ENCODE measurements around the gene SCAF4.
"Not testable (repeated sequence)": the region's sequence is repeated elsewhere in the genome, so short reads cannot be mapped to it uniquely, and the experiment has no call there.

SCAF4 gene, protein sequence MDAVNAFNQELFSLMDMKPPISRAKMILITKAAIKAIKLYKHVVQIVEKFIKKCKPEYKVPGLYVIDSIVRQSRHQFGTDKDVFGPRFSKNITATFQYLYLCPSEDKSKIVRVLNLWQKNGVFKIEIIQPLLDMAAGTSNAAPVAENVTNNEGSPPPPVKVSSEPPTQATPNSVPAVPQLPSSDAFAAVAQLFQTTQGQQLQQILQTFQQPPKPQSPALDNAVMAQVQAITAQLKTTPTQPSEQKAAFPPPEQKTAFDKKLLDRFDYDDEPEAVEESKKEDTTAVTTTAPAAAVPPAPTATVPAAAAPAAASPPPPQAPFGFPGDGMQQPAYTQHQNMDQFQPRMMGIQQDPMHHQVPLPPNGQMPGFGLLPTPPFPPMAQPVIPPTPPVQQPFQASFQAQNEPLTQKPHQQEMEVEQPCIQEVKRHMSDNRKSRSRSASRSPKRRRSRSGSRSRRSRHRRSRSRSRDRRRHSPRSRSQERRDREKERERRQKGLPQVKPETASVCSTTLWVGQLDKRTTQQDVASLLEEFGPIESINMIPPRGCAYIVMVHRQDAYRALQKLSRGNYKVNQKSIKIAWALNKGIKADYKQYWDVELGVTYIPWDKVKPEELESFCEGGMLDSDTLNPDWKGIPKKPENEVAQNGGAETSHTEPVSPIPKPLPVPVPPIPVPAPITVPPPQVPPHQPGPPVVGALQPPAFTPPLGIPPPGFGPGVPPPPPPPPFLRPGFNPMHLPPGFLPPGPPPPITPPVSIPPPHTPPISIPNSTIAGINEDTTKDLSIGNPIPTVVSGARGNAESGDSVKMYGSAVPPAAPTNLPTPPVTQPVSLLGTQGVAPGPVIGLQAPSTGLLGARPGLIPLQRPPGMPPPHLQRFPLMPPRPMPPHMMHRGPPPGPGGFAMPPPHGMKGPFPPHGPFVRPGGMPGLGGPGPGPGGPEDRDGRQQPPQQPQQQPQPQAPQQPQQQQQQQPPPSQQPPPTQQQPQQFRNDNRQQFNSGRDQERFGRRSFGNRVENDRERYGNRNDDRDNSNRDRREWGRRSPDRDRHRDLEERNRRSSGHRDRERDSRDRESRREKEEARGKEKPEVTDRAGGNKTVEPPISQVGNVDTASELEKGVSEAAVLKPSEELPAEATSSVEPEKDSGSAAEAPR

DNA sequence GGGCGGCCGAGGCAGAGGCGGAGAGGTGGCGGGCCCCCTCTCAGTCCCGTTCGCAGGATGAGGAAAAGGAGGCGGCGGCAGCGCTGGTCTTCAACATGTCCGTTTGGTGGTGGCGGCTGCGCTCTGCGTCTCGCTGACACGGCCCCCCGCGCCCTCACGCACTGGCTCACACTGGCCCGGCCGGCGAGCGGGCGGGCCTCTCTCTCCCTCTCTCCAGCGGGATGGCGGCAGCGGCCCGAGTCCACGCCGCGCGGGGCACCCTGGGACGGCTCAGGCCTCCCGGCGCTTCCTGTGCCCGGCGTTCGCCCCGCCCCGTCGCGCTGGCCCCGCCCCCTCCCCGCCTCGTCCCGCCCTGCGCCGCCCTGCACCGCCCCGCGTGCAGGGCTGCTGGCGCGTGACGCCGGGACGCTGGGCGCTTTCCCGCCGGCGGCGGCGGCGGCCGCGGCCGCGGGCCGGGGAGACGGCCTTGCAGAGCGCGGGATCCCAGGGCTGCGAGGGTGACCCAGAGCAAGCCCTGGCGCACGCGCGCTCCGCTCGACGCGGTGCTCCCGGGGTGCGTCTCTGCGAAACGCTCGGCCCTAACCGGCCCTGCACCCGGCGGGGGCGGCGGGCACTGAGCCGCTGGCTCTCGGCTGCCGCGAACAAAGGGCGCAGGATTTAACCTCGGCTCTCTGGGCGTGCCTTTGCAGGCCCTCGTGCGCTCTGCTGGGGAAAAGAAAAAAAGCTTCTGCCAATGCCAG, at the start of gene SCAF4:
TSS of gene SCAF4 (minus strand) at position 262 of the 740 bp plus-strand sequence. CDS start 426 bp downstream, outside the sequence.
- in situ Hi-C loops (cut with MboI; ENCODE audit: low sequenced_read_pairs), result no loop called here

DNA sequence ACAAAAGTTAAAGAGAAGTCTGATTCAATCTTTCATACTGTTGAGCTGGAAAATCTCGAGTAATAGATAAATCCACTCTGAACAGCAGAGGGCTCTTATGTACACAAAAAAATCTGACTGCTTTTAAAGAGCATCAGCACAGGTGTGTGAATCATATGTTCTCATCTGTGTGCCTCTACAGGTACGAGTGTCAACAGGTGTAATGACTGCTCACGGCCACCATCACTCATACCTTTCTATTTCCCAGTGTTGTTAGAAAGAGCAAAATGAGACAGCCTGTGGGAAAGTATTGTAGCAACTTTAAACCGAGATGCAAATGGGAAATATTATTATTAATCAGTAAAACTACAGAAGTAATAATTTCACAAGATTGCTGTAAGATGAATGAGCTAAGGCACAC, 49.0 kb upstream of the SCAF4 start:
- in situ Hi-C loops (cut with MboI; ENCODE audit: low sequenced_read_pairs), result no loop called here

DNA sequence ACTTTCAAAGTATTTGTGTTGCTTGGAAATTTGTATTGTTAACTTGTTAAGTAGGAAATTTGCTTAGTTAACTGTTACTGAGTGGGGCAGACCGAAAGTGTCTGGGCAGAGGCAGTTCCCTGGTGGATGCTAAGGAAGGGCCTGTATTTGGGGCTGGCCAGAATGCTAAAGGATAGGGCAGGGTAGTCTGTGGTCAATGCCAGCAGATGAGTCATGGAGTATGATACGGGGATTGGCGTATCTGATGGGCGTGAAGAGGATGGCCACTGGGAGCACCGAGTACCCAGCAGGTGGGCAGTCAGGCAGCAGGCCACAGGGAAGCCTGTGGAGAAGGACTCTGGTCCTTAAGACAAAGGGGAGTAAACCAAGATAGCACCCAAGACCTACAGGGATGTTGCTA, 46.6 kb upstream of the SCAF4 start:
- in situ Hi-C loops (cut with MboI; ENCODE audit: low sequenced_read_pairs), result no loop called here

DNA sequence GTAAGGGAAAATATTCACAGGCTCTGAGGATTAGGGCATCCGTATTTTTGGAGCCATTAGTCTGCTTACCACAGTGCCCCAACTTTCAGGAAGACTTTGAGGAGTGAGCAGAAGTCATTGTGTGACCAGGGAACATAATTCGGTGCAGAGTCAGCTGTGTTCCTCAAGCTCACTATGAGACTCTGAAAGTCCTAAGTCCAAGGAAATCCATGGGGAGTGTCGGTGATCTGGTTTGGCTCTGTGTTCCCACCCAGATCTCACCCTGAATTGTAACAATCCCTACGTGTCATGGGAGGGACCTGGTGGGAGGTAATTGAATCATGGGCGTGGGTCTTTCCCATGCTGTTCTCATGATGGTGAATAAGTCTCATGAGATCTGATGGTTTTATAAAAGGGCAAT, 45.9 kb upstream of the SCAF4 start:
- in situ Hi-C loops (cut with MboI; ENCODE audit: low sequenced_read_pairs), result no loop called here

DNA sequence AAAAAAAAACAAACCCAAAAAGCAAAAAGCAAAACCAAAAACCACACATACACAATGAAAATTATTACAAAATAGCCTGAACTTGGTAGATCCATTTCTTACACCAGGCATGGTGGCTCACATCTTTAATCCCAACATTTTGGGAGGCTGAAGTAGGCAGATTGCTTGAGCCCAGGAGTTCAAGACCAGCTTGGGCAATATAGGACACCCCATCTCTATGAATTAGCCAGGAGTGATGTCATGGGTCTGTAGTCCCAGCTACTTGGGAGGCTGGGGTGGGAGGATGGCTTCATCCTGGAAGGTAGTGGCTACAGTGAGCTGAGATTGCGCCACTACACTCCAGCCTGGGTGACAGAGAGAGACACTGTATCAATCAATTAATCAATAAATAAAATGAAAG, 42.1 kb upstream of the SCAF4 start:
- in situ Hi-C loops (cut with MboI; ENCODE audit: low sequenced_read_pairs), result no loop called here

DNA sequence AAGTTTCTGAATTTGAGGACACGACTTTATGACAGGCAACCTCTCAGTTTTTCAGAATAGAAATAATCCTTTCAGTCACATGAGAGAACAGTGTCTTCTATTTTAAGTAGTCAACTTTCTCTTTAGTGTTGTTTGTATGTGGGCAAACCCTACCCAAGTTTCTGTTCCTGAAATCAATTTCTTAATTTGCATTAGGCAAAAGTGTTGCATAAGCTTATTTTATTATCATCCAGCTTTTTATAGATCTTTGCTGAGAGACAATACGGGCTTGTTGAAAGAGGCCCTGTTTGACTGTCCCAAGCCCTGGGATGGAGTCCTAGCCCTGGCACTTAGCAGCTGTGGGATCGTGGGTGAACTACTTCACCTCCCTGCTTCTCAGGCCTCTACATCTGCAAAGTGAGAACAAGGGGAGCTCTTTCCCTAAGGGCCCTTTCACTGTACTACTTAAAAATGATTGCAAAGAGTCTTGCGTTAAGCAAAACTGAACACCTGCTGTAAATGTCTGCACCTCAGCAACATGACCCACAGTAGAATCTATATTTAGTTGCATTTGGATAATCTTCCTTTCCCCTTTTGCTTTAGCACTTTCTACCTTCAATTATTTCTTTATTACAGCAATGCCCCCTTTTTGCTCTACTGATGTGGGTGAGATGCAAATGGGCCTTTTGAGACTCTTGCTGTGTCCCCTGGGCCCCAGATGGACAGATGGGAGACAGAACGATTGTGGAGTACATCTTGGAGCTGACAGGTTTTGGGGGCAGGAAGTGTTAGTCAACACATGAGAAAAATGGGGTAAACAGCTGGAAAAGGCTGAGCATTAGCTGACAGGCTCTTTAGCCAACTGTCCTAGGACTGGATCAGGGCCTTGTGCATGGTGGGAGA, 41.0 kb upstream of the SCAF4 start:
- in situ Hi-C loops (cut with MboI; ENCODE audit: low sequenced_read_pairs), result no loop called here

DNA sequence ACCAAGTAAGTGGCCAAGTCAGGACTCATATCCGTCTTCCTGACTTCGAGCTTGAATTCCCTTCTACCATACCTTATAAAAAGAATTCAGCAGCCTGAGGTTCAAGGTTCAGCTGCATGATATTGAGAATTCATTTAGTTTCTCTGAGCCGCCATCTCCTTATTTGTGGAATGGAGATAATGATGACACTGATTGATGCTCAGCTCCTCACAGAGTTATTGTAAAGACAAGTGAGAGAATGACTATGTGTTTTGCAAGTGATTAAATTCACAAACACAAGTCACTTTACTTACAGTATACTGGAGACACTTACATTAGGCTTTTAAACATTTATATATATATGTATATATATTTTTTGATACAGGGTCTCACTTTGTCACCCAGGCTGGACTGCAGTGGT, 39.8 kb upstream of the SCAF4 start:
- in situ Hi-C loops (cut with MboI; ENCODE audit: low sequenced_read_pairs), result no loop called here

DNA sequence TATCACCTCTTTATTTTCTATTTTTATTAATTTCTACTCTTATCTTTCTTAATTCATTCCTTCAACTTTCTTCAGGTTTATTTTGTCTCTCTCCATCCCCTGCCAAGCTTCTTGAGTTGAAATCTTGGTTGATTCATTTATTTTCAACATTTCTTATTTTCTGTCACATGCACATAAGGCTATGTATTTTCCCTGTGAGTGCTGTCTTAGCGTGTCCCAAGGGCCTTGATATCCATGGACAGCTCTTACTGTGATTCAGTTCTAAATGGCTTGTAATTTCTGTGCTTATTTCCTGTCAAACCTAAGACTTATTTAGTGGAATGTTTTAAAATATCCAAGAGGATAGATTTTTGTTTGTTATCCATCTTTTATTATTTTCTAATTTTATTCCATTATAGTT, 36.8 kb upstream of the SCAF4 start:
- in situ Hi-C loops (cut with MboI; ENCODE audit: low sequenced_read_pairs), result no loop called here

DNA sequence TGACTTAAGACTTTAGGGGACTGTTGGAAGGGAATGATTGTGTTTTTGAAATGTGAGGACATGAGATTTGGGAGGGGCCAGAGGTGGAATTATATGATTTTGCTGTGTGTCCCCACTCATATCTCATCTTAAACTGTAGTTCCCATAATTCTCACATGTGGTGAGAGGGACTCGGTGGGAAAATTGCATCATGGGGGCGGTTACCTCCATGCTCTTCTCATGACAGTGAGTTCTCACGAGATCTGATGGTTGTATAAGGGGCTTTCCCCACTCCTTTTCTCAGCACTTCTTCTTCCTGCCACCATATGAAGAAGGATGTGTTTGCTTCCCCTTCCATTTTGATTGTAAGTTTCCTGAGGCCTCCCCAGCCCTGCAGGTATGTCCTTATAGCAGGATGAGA, 35.0 kb upstream of the SCAF4 start:
- in situ Hi-C loops (cut with MboI; ENCODE audit: low sequenced_read_pairs), result no loop called here

DNA sequence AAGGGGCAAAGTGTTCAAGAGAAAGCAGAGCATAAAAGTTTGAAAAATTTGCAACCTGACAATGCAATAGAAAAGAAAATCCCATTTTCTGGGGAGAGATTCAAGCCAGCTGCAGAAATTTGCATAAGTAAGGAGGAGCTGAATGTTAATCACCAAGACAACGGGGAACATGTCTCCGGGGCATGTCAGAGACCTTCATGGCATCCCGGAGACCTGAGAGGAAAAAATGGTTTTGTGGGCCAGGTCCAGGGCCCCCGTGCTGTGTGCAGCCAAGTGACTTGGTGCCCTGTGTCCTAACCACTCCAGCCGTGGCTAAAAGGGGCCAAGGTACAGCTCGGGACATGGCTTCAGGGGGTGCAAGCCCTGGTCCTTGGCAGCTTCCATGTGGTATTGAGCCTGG, 33.9 kb upstream of the SCAF4 start:
- in situ Hi-C loops (cut with MboI; ENCODE audit: low sequenced_read_pairs), result not testable (repeated sequence)

DNA sequence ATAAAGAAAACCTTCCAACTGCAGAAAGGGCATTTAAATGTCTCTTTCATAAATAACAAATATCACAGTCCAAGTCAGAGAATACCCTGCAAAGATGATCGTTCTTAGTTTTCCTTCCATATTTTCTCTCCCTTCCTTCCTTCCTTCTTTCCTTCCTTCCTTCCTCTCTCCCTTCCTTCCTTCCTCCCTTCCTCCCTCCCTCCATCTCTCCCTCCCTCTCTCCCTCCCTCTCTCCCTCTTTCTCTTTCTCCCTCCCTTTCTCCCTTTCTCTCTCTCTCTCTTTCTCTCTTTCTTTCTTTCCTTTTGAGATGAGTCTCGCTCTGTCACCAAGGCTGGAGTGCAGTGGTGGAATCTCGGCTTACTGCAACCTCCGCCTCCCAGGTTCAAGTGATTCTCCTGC, 29.0 kb upstream of the SCAF4 start:
- in situ Hi-C loops (cut with MboI; ENCODE audit: low sequenced_read_pairs), result no loop called here

DNA sequence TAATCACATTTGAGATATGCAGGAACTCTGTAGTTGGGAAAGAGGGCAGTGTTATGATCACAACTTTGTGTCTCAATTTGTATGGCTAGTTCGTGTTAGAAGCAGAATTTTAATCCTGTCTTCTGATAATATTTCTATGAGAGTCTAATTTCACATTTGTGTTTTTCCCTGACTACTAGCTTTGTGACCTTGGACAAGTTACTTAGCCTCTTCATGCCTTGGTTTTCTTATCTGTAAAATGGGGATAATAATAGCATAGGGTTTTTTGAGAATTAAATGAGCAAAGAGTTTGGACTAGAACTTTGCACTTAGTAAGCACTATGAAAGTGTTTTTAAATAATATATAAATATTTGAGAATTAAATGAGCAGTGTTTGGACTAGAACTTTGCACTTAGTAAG, 24.9 kb upstream of the SCAF4 start:
- in situ Hi-C loops (cut with MboI; ENCODE audit: low sequenced_read_pairs), result no loop called here

DNA sequence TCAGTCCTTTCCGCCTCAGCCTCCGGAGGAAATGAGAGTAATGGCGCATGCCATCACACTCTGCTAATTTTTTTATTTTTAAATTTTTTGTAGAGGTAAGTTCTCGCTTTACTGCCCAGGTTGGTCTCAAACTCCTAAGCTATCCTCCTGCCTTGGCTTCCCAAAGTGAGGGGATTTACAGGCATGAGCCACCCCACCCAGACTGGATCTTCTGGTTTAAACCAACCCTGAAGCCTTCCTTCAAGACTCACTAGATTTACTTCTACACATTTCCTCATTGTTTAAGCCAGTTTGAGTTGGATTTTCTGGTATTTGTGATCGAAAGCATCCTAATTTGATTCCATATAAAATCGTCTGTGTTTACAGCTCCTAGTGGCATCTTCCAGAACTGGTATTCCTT, 23.1 kb upstream of the SCAF4 start:
- in situ Hi-C loops (cut with MboI; ENCODE audit: low sequenced_read_pairs), result no loop called here

DNA sequence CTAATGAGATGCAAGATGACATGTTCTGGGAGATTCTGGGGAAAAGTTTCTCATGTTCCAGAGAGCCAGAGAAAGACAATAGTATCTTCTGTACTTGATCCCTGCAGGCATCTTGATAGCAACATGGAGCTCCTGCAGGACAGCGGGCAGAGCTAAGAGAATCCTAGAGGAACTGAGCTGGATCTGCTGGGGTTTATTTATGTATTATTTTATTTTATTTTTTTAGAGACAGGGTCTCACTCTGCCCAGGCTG, 22.7 kb upstream of the SCAF4 start:
- in situ Hi-C loops (cut with MboI; ENCODE audit: low sequenced_read_pairs), result no loop called here

DNA sequence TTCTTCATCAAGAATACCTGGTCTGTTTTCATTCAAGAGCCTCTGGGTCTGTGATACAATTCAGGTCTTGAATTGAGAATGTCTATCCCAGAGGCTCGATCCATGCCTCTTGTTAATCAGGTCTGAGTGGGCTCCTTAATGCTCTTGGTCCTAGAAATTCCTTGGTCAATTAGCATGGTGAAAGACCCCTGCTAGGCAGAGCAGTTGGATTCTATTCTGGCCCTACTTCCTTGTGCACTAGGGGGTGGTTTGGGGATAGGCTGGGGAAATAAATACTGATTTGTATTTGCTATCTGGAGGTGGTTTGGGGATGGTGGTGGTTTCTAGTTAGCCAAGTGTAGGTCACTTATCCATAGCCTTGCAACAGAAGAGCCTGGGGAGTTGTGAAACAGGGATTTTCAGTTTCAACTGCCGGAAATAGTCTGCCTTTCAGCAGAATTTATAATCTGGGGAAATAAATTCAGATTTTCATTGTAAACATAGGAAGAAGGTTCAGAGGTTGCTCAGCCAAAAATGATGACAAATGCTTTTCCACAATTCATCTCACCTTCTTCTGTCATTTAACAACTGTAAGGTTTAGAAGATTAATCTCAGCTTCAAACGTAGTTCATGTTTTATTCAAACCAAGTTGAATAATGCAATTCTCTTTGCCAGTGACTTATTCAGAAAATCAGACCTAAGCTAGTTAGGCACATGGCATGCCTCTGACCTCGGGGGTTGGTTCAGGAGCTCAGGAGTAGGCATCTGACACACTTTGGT, 22.2 kb upstream of the SCAF4 start:
- in situ Hi-C loops (cut with MboI; ENCODE audit: low sequenced_read_pairs), result no loop called here

DNA sequence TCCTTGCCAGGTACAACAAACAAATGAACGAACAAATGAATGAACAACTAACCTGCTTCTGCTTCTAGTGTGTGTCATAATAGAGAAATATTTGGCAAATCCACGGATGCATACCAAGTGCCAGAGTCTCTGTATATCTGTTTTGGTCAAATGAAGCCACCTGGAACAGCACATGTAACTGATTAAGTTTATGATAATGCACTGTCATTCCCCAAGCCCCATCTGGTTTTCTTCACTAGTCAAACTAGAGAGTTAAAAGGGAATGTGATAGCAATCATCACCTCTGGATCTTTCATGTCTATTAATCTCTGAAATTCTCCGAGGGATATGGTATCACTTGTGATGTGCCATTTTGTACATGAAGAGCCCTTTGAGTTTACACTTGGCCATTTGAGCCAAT, 21.0 kb upstream of the SCAF4 start:
- in situ Hi-C loops (cut with MboI; ENCODE audit: low sequenced_read_pairs), result no loop called here

DNA sequence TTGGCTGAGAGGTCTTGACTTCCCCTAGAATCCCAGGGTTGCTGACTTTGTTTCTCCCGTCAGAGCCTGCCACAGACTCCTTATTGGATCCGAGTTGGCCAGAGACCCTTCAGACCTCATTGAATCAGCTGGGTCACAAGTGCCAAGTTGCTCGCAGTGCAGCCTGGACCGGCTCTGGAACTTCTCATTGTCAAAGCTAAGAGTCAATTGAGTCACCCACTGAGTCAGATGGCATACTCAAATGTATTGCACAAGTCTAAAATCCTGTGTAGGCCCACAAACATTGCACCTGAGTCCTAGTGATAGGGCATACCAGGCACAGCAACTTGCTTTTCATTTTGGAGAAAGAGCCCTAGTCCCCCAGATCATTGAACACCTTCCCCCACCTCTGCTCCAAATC, 20.4 kb upstream of the SCAF4 start:
- in situ Hi-C loops (cut with MboI; ENCODE audit: low sequenced_read_pairs), result no loop called here

DNA sequence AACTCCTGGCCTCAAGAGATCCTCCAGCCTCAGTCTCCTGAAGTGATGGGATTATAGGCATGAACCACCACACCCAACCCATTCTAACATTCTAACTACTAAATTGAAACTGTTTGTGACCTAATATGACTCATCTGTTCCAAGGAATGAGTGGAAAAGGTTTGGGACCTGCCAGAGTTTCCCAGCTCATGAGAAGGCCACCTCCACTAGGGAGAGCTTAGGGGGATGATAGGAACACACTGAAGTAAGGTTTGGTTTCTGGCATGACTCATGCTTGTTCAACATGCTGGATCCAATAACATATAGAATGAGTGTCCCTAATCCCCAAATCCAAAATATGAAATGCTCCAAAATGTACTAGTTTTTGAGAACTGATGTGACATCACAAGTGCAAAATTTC, 18.9 kb upstream of the SCAF4 start:
- in situ Hi-C loops (cut with MboI; ENCODE audit: low sequenced_read_pairs), result no loop called here

DNA sequence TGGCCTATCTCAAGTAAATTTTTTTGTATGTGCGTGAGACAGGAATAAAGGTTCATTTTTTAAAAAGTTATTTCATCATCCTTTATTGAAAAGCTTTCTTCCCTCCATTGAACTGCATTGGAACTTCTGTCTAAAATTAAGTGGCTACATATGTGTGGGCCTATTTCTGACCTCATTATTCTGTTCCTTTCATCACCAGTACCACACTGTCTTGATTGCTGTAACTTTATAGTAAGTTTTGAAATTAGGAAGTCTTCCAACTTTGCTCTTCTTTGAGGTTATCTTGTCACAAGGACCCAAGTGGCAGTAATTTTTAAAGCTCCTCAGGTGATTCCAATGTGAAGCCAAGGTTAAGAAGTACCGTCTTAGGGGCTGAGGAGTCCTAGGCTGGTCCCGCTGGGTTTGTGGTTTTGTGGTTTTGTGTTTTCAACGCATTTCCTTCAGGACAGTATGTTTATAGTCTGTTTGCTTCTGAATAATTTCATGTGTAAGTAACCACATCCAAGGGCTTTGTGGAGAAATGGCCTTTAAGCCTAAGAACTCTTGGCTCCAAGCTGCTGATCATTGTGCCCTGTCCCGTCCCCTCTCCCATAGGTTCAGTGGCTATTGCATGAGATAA, 12.4 kb upstream of the SCAF4 start:
- in situ Hi-C loops (cut with MboI; ENCODE audit: low sequenced_read_pairs), result no loop called here
